Measurements from ENCODE around the gene EGR2. TPM values are rescaled to one million over a fixed set of nuclear protein-coding genes. Genes with fewer than 3 reads are reported as not detected.

Gene EGR2
- total RNA-seq, 1 experiment from 2014 or later = 2.6 TPM

- peaks cover 3% of the 10 kb centered on the region; the same call in 1 of the 2 replicates for H3K4me1 ChIP-seq (ENCODE audit: insufficient read depth, low read length)
- no peak overlapping the region for H3K27ac Mint-ChIP-seq
- no peaks in the 10 kb centered on the region for H3K27me3 ChIP-seq (ENCODE audit: insufficient read depth, low read length)
- TF ChIP-seq, protein P1, sequence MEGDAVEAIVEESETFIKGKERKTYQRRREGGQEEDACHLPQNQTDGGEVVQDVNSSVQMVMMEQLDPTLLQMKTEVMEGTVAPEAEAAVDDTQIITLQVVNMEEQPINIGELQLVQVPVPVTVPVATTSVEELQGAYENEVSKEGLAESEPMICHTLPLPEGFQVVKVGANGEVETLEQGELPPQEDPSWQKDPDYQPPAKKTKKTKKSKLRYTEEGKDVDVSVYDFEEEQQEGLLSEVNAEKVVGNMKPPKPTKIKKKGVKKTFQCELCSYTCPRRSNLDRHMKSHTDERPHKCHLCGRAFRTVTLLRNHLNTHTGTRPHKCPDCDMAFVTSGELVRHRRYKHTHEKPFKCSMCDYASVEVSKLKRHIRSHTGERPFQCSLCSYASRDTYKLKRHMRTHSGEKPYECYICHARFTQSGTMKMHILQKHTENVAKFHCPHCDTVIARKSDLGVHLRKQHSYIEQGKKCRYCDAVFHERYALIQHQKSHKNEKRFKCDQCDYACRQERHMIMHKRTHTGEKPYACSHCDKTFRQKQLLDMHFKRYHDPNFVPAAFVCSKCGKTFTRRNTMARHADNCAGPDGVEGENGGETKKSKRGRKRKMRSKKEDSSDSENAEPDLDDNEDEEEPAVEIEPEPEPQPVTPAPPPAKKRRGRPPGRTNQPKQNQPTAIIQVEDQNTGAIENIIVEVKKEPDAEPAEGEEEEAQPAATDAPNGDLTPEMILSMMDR (conservative IDR thresholded peaks at IDR 0.05) = no peak
- no CpG with 5 or more reads among the region's 4 CpGs for WGBS (ENCODE audit: extremely low coverage, insufficient read length, low lambda C conversion rate)
- no peak overlapping the region for H4K8ac ChIP-seq (replicated peaks; ENCODE audit: insufficient read length, low read depth, low read length)
- H3K18ac ChIP-seq (ENCODE audit: insufficient read length, low read depth, low read length) = no peak overlapping the region
- no peak overlapping the region for H2BK15ac ChIP-seq (ENCODE audit: low read depth, low read length)
- H2AFZ ChIP-seq (ENCODE audit: low read length) = no peak overlapping the region
- no peaks in the 10 kb centered on the region for H3K9me3 ChIP-seq (ENCODE audit: control insufficient read depth, low read depth, low read length)
- H3K56ac ChIP-seq (ENCODE audit: insufficient read length, low read depth, low read length) = no peak overlapping the region
- no peak overlapping the region for H3K4me2 ChIP-seq (ENCODE audit: insufficient read depth, insufficient read length, low read length)
- H3K23me2 ChIP-seq (ENCODE audit: insufficient read length, low read depth, low read length, poor library complexity, severe bottlenecking) = no peaks in the 10 kb centered on the region
- H3K4me1 Mint-ChIP-seq = peaks cover 9 to 16% of the 10 kb centered on the region in 2 experiments
- no peak overlapping the region for H2BK12ac ChIP-seq (ENCODE audit: insufficient read length, low read depth, low read length)
- no peaks in the 10 kb centered on the region for H3K79me1 ChIP-seq (ENCODE audit: insufficient read depth, low read depth, low read length, poor library complexity, severe bottlenecking)
- H3K23ac ChIP-seq (ENCODE audit: insufficient read length, low read depth, low read length) = no peak overlapping the region
- no peak overlapping the region for H3T11ph ChIP-seq (ENCODE audit: low read length)
- no peaks in the 10 kb centered on the region for H3K9me3 Mint-ChIP-seq
- no peaks in the 10 kb centered on the region for H3K27me3 Mint-ChIP-seq (ENCODE audit: low read depth)
- no peak overlapping the region for H2BK20ac ChIP-seq (ENCODE audit: low read depth, low read length, poor library complexity, severe bottlenecking)
- H3K4ac ChIP-seq (ENCODE audit: low read depth, low read length) = no peak overlapping the region
- H3K79me2 ChIP-seq (ENCODE audit: insufficient read depth, low read length) = no peaks in the 10 kb centered on the region
- no peaks in the 10 kb centered on the region for H4K20me1 ChIP-seq (ENCODE audit: control insufficient read depth, insufficient read depth, insufficient read length)
- no peak overlapping the region for H2AK5ac ChIP-seq (ENCODE audit: insufficient read length, low read length)
- no peak overlapping the region for H4K91ac ChIP-seq (ENCODE audit: insufficient read length, low read depth, low read length)
- no peaks in the 10 kb centered on the region for H3K36me3 Mint-ChIP-seq (ENCODE audit: insufficient read depth in 1 of 3, low read depth in 3 of 3)
- H3K14ac ChIP-seq (ENCODE audit: insufficient read depth, low read length) = no peak overlapping the region
- no peak overlapping the region for H3K27ac ChIP-seq (ENCODE audit: insufficient read length, low read depth, low read length)
- H3K9ac ChIP-seq (ENCODE audit: extremely low read depth, insufficient read length, low read length) = no peak overlapping the region
- no peak overlapping the region for H3K4me3 Mint-ChIP-seq
- no peak overlapping the region for H4K5ac ChIP-seq (ENCODE audit: insufficient read length, low read depth, low read length)
- no peak overlapping the region for H2BK5ac ChIP-seq (ENCODE audit: insufficient read length, low read length)
- no peak overlapping the region for H2BK120ac ChIP-seq (ENCODE audit: low read depth, low read length, poor library complexity, severe bottlenecking)
- DNase-seq = no peak
Measured at GRCh38 chr10:62764011-62764410, 52.2 kb downstream of the EGR2 start.

All from H9 (cell line).